ENCODE measurements around the gene ZNF593.

Gene ZNF593

DNA sequence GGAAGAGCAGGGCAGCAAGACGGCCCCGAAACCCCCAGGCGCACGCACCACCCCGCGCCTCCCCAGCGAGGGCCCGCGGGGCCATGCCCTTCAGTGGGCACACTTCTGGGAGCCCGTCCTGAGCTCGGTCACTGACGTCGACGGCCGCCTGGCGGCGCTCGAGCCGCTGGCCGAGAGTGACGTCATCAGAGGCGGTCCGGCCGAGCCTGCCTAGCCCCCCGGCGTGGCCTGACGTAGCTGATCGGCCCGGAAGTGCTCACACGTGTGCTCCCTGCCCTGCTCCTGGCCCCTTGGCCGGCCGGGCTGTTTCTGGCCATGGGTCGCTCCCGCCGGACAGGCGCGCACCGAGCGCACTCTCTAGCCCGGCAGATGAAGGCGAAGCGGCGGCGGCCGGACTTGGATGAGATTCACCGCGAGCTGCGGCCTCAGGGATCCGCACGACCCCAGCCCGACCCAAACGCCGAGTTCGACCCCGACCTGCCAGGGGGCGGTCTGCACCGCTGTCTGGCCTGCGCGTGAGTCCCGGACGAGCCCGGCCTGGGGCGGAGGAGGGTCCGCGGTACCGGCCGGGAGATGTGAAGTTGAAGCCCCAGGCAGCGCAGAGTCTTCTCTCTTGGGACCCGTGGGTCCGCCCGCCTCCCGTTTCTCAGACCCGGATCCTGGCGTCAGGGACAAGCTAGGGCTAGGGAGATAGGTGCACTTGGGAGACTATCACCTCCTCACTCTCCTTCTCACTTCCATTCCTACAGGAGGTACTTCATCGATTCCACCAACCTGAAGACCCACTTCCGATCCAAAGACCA lies at the start of gene ZNF593:
ZNF593 (plus strand) TSS at position 240 of the 803 bp plus-strand sequence; CDS start at position 316, 76 bp downstream.
- peak; percentile 96 for DNase-seq

DNA sequence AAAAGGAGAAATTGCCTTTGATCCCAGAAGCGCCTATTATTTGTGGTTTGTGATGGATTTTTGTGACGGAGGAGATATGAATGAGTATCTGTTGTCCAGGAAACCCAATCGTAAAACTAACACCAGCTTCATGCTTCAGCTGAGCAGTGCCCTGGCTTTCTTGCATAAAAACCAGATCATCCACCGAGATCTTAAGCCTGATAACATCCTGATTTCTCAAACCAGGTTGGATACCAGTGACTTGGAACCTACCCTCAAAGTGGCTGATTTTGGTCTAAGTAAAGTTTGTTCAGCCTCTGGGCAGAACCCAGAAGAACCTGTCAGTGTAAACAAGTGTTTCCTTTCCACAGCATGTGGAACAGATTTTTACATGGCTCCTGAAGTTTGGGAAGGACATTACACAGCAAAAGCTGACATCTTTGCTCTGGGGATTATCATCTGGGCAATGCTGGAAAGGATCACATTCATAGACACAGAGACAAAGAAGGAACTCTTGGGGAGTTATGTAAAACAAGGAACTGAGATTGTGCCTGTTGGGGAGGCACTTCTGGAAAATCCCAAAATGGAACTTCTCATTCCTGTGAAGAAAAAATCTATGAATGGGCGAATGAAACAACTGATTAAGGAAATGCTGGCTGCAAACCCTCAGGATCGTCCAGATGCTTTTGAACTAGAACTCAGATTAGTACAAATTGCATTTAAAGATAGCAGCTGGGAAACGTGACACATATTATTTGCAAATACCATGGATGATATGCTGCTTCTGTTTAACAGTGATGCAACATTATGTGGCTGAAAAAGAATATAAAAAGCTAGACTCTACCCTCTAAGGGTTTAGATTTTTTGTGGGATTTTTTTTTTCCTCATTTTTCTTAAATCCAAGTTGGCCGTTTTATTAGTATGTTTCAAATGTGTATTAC lies 47.6 kb upstream of the ZNF593 start:
- no peak for DNase-seq

DNA sequence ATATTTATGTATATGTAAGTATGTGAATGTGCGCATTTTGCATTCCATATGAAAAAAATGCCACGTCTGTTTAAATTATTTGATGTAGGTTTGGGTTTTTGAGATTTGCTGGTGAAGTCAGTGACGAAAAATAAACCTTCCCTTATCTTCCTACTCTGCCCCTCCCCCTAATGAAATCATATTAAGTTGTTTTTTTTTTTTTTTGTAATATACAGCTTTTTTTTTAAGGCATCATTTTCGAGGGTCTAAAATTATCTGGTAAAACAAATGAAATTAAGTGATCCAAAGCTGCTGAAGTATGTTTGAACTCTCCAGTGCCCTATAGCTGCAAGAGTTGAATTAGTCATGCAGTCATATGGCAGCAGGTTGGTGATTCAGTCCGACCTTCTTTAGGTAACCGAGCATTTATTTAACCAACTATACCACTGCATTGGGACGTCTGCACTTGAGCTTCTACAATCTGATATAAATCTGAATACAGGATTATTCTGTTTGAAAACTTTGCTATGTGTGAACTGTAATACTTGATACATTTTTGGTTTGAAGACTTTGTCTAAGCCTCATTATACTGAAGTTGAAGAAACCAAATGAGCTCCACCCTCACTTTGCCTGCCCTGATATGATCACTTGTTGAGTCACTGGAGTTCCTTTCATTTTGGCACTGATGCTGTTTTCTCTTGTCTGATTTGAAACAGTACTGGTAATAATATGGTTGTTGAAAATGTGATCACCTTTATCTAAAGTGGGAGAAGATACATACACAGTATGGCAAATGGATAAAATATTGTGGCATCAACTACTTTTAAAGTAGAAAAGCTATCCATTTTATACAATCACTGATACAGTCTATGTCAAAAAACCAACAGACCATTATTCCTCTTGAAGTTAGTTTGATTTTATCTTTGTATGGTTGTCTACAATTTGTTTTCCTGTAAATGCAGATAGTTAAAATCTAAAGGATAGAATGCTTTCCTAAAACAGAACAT lies 46.4 kb upstream of the ZNF593 start:
- DNase-seq, result no peak

DNA sequence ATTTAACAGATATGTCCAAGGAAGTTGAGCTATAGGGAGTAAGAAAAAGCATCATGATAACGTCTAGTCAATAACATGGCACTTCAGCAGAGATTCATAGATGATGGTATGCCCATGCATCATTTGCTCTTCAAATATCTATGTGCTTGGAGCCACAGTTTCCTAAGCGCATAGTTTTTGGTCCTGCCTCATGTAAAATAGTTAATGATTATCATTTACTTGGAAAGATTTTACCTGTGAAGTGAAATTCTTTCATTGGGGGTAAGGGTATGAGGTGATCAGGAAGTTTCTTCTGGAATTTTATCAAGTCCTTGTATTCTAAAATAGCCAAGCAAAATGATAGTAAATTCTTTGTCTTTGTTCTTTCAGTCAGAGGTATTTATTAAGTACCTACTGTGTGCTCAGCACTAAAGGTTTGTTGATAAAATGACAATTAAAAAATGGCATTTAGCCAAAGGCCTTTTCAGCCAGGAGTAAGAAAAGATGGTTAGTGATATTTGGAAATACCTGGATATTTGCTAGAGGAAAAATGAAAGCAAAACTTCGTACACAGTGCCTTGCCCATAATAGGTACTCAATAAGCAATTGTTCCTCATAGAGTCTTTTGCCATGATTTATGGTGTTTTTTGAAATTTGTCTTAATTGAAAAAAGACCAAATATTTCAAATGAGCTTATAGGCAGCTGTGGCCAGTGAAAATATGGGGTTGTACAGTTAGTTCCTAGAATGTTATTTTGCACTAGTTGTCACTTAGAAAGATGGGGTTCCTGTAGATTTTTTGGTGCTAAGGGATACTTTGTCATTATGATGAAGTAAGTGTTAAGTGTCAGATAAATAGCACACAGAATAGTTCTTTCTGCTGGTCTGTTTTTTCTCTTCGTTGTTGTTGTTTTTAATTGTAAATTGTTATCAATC lies 45.0 kb upstream of the ZNF593 start:
- DNase-seq, result no peak

- DNase-seq, result no peak
Measured at GRCh38 chr1:26125382-26125781, 44.3 kb upstream of the ZNF593 start.

- no peak for DNase-seq
Measured at GRCh38 chr1:26125946-26126320, 43.8 kb upstream of the ZNF593 start.

DNA sequence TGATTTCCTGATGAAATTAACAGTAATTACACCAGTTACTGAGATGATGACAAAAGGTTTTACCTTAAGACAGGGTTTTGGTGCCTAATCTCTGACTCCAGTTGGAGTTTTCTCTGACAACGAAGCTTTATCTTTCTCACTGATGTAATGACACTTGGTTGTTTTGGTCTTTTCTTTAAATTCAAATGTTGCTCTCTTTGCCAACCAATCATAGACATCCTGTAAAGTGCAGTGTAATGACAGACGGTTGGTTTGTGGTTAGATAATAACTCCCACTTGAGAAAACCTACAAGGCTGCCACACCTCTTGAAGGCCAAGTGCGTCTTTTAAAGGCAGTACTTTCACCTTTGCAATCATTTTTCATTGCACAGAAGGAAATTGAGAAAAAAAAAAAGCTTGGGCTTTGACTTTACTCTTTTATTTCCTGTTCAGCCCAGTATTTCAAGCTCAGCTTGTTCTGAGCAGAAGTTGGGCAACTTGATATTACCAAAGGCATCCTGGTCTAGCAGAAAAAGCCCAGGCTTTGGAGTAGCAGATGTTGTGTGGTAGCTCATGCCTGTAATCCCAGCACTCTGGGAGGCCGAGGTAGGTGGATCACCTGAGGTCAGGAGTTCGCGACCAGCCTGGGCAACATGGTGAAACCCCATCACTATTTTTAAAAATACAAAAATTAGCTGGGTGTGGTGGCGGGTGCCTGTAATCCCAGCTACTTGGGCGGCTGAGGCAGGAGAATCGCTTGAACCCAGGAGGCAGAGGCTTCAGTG lies 43.2 kb upstream of the ZNF593 start:
- no peak for DNase-seq

- no peak for DNase-seq
Measured at GRCh38 chr1:26127235-26128163, 42.2 kb upstream of the ZNF593 start.

DNA sequence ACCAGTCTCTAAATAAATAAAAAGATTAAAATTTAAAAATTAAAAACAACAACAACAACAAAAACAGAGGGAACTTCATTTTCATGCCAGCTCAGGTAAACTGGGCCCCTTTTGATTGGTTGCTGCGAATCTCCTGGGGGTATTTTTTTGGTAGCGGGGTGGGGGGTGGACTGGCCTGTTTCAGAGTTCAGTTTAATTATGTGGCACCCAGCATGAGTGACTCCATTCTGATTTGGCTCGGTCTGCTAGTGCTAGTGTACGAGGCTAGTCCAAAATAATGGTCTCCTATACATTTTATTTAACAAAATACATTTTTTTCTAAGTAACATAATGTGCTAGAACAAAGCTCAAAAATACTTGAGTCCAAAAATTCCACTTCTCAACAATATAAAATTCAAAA lies 39.9 kb upstream of the ZNF593 start:
- DNase-seq, result no peak

GRCh38 chr1:26130695-26131094 lies 39.0 kb upstream of the ZNF593 start:
- DNase-seq, result no peak

DNA sequence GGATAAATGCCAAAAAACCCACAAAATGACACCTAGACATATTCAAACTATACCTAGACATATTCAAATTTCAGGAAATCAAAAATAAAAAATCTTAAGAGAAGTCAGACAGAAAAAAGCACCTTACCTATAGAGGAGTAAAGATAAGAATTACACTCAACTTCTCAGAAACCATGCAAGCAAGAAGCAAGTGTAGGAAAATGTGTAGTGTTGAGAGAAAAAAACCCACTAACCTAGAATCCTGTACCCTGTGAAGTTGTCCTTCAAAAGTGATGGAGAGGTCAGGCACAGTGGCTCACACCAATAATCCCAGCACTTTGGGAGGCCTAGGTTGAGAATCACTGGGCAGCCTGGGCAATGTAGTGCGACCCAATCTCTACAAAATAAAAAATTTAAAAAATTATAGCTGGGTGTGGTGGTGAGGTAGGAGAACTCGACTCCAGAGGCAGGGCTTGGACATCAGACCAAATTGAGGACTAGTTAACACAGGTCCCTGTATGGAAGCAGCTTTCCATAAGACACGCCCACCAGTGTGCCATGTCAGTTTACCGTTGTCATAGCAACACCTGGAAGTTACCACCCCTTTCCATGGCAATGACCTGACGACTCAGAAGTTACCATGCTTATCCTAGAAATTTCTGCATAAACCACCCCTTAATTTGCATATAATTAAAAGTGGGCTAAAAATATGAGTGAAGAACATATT lies 37.4 kb upstream of the ZNF593 start:
- DNase-seq, result no peak

DNA sequence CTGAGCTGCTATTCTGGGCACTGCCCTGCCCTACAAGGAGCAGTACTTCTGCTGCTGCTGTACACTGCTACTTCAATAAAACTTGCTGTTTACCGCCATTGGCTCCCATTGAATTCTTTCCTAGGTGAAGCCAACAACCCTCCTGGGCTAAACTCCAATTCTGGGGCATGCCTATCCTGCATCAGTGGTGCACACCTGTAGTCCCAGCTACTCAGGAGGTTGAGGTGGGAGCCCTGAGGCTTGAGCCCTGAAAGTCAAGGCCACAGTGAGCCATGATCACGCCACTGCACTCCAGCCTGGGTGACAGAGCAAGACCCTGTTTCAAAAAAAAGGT lies 36.9 kb upstream of the ZNF593 start:
- DNase-seq, result no peak

- no peak for DNase-seq
Measured at GRCh38 chr1:26134466-26134865, 35.2 kb upstream of the ZNF593 start.

GRCh38 chr1:26138974-26139558 lies 30.6 kb upstream of the ZNF593 start:
- no peak for DNase-seq

DNA sequence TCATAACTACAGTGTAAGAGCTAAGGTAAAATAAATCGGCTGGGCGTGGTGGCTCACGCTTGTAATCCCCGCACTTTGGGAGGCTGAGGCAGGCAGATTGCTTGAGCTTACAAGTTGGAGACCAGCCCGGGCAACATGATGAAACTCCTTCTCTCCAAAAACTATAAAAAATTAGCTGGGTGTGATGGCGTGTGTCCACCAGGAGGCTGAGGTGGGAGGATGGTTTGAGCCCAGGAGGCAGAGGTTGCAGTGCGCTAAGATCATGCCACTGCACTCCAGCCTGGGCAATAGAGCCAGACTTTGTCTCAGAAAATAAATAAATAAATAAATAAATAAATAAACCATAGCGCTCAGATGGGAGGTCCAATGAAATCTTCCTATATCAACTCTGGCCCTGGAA lies 27.5 kb upstream of the ZNF593 start:
- DNase-seq, result no peak

- no peak for DNase-seq
Measured at GRCh38 chr1:26145041-26145959, 24.4 kb upstream of the ZNF593 start.

GRCh38 chr1:26145960-26146294 lies 23.8 kb upstream of the ZNF593 start:
- DNase-seq, result no peak

GRCh38 chr1:26148887-26149286 lies 20.8 kb upstream of the ZNF593 start:
- no peak for DNase-seq
